ENCODE measurements around the gene TNFRSF17. TPM values are rescaled to one million over a fixed set of nuclear protein-coding genes. Genes with fewer than 3 reads are reported as not detected.
"Not testable (repeated sequence)": the region's sequence is repeated elsewhere in the genome, so short reads cannot be mapped to it uniquely, and the experiment has no call there.

Gene TNFRSF17
- total RNA-seq, 1 donor from 2014 or later: not detected

GRCh38 chr16:11946433-11946832 is 18.6 kb upstream of the TNFRSF17 start:
- intact Hi-C loops (cut with DNase I): no loop called here
- TF ChIP-seq POLR2A (IDR thresholded peaks at IDR 0.05): no peak
- TF ChIP-seq CTCF (IDR thresholded peaks at IDR 0.05): no peak
- TF ChIP-seq POLR2AphosphoS5 (IDR thresholded peaks at IDR 0.05; ENCODE audit: insufficient read depth in 1 of 2, low read depth in 1 of 2): no peak
- no peak for DNase-seq (ENCODE audit: extremely low spot score in 2 of 2)
- H3K4me1 ChIP-seq: no peaks in the 10 kb centered on the region
- no peaks in the 10 kb centered on the region for H3K36me3 ChIP-seq
- no peak overlapping the region for H3K4me3 ChIP-seq
- no peak overlapping the region for H3K27ac ChIP-seq
- H3K9me3 ChIP-seq: no peaks in the 10 kb centered on the region
- no peaks in the 10 kb centered on the region for H3K27me3 ChIP-seq

- Histone ChIP-seq H3K4me1 (no peaks in the 10 kb centered on the region), H3K9me3 (no peaks in the 10 kb centered on the region), H3K27ac (no peak overlapping the region), H3K27me3 (no peaks in the 10 kb centered on the region), H3K36me3 (no peaks in the 10 kb centered on the region), H3K4me3 (no peak overlapping the region)
- no peak for DNase-seq (ENCODE audit: extremely low spot score in 2 of 2)
- no peak for TF ChIP-seq CTCF (IDR thresholded peaks at IDR 0.05)
- TF ChIP-seq POLR2AphosphoS5 (IDR thresholded peaks at IDR 0.05; ENCODE audit: insufficient read depth in 1 of 2, low read depth in 1 of 2): no peak
- no peak for TF ChIP-seq POLR2A (IDR thresholded peaks at IDR 0.05)
- intact Hi-C loops (cut with DNase I): no loop called here
Measured at GRCh38 chr16:11948819-11949218, 16.2 kb upstream of the TNFRSF17 start.

GRCh38 chr16:11949527-11949926 is 15.5 kb upstream of the TNFRSF17 start:
- DNase-seq (ENCODE audit: extremely low spot score in 2 of 2): no peak

GRCh38 chr16:11950388-11950787 is 14.6 kb upstream of the TNFRSF17 start:
- intact Hi-C loops (cut with DNase I): no loop called here
- no peaks in the 10 kb centered on the region for H3K4me1 ChIP-seq
- no peaks in the 10 kb centered on the region for H3K9me3 ChIP-seq
- TF ChIP-seq CTCF (IDR thresholded peaks at IDR 0.05) (no peak), POLR2AphosphoS5 (IDR thresholded peaks at IDR 0.05; ENCODE audit: insufficient read depth in 1 of 2, low read depth in 1 of 2) (no peak), POLR2A (IDR thresholded peaks at IDR 0.05) (no peak)
- DNase-seq (ENCODE audit: extremely low spot score in 2 of 2): no peak
- H3K27me3 ChIP-seq: no peaks in the 10 kb centered on the region
- no peaks in the 10 kb centered on the region for H3K36me3 ChIP-seq
- H3K4me3 ChIP-seq: no peak overlapping the region
- H3K27ac ChIP-seq: peak overlapping the region; percentile 6

More at GRCh38 chr16:11949527-11949926, 15.5 kb upstream of the TNFRSF17 start:
- Histone ChIP-seq H3K27me3 (no peaks in the 10 kb centered on the region), H3K36me3 (no peaks in the 10 kb centered on the region), H3K4me1 (no peaks in the 10 kb centered on the region), H3K27ac (no peak overlapping the region), H3K9me3 (no peaks in the 10 kb centered on the region), H3K4me3 (no peak overlapping the region)
- intact Hi-C loops (cut with DNase I): no loop called here
- TF ChIP-seq CTCF (IDR thresholded peaks at IDR 0.05) (peak in 1 of 3 experiments; percentile 32), POLR2A (IDR thresholded peaks at IDR 0.05) (no peak), POLR2AphosphoS5 (IDR thresholded peaks at IDR 0.05; ENCODE audit: insufficient read depth in 1 of 2, low read depth in 1 of 2) (no peak)

- H3K27me3 ChIP-seq; H3K9me3 ChIP-seq; intact Hi-C loops (cut with DNase I); H3K4me1 ChIP-seq; H3K4me3 ChIP-seq; H3K36me3 ChIP-seq; DNase-seq (ENCODE audit: extremely low spot score in 2 of 2); H3K27ac ChIP-seq: not testable (repeated sequence)
Measured at GRCh38 chr16:11953576-11953975, 11.4 kb upstream of the TNFRSF17 start.

- DNase-seq (ENCODE audit: extremely low spot score in 2 of 2): peak in 1 of 2 donors; percentile 88
- no peaks in the 10 kb centered on the region for H3K27me3 ChIP-seq
- no peak overlapping the region for H3K4me3 ChIP-seq
- TF ChIP-seq POLR2AphosphoS5 (IDR thresholded peaks at IDR 0.05; ENCODE audit: insufficient read depth in 1 of 2, low read depth in 1 of 2): no peak
- no peak for TF ChIP-seq POLR2A (IDR thresholded peaks at IDR 0.05)
- TF ChIP-seq CTCF (IDR thresholded peaks at IDR 0.05): no peak
- no peaks in the 10 kb centered on the region for H3K4me1 ChIP-seq
- no peaks in the 10 kb centered on the region for H3K36me3 ChIP-seq
- H3K27ac ChIP-seq: peak overlapping the region; percentile 74
- no peaks in the 10 kb centered on the region for H3K9me3 ChIP-seq
- intact Hi-C loops (cut with DNase I): no loop called here
Measured at GRCh38 chr16:11955713-11956123, 9.3 kb upstream of the TNFRSF17 start.
